ENCODE measurements around the gene ZNF268.
"Not testable (repeated sequence)": the region's sequence is repeated elsewhere in the genome, so short reads cannot be mapped to it uniquely, and the experiment has no call there.

Gene ZNF268

DNA sequence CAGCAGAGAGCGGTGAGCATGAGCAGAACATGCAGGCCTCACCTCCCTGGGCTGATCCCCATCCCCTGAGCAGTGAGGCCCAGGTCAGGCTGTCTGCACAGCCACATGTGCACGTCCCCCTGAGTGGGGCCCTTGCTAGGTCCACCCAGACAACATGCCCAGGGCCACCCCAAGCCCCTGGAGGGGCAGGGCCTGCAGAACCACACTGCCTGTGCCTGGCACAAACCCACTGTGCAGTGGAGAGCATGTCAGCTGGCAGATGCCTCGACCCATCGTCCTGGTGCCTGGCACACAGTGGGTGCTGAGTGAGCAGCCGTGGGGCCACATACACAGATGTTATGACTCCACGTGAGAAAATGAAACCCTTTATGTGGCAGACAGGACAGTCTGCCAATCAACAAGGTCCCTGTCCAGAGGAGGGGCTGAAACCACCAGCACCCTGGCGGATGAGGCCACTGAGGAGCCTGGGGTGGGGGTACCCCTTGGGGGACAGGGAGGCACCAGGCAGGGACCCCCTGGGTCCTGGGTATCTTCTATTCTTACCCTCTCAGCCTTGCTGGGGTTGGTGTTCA lies 46.1 kb downstream of the ZNF268 start:
- DNase-seq: no peak

DNA sequence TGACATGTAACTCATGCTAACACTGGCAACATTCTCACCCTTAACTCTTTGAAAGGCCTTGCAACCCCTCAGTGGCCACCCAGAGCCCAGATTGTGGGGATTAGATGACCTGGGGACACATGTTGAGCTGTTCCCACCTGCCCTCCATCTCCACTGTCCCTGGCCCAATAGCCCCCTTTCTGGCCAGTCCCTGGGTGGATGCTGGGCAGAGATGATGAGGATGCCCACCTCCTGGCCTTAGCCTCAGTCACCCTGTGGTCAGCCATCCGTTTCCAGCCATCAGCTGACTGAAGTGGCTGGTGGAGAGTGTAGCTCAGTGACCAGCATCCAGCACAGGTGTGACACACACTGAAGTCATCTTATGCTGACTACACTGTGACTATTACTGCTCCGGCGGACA lies 49.7 kb downstream of the ZNF268 start:
- no peak for DNase-seq

DNA sequence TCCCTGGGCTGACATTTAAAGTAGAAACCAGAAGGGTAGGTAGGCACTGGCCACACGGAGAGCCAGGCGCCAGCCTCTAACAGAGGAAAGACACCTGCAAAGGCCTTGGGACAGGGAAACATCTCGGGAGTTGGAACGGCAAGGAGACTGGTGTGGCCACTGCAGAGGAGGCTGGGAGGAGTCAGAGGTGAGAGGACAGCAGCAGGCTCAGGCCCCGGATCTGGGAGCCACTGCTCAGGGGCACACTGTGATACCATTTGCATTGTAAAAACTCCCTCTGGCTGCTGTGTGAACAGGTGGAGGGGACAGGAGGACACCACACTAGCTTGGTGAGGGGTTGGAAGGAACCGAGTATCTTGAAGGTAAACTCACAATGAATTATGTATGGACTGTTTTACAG lies 51.7 kb downstream of the ZNF268 start:
- no peak for DNase-seq

- no peak for DNase-seq
Observed at GRCh38 chr12:133233993-133234564, 52.8 kb downstream of the ZNF268 start.

DNA sequence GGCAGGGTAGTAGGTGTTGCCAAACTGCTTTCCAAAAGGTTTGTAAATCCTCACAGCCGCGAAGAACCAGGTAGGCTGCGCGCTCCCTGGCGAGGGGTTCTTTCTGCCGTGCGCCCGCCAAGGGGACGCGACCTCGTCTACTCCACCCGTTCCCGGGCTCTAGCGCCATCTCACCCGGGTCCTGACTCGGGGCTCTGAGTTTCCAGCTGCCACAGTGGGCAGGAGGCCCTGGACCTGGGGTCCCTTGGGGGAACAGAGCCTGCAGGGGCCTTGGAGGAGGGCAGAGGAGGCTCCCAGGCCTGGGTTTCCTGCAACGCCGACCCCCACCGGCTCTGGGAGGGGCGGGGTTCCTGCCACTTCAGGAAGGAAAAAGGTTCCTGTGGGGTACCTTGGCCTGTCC lies 53.7 kb downstream of the ZNF268 start:
- no peak for DNase-seq

- no peak for DNase-seq
Observed at GRCh38 chr12:133235401-133236112, 54.3 kb downstream of the ZNF268 start, which contains the start of gene ANHX. TSS of gene ANHX (minus strand) at chr12:133235877. CDS start at chr12:133234356, 1,521 bp downstream.

DNA sequence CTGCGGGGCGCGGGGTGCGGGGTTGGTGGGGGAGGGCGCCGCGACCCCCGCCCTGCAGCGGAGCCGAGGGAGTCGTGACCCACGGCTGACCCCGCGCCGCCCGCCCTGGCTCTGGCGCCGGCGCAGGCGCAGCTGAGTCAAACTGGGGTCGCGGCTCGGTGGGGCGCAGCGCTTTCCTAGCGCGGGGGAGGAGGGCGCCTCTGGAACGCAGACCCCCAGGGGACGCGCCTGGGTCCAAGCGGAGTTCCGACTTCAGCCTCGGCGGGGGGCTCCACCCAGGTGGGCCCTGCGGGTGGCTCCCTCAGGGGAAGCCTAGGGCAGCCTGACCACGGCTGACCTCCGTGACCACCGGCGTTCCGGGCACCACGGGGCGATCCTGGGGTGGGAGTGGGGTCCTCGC lies 54.8 kb downstream of the ZNF268 start:
- DNase-seq: no peak

DNA sequence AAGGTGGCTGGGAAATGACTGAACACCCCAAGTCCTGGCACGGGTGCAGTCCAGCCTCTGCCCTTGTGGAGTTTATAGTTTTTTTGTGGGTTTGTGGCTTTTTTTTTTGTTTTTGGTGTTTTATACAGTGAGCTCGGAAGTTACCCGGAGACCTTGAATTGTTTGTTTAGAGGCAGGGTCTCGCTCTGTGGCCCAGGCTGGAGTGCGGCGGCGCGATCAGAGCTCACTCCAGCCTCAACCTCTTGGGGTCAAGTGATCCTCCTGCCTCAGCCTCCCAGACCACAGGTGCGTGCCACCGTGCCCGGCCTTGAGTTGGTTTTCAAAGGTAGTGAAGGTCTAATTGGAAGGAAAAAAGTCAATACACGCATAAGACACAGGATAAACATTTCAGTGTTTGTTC lies 55.3 kb downstream of the ZNF268 start:
- no peak for DNase-seq

- no peak for DNase-seq
Observed at GRCh38 chr12:133251732-133252131, 70.4 kb downstream of the ZNF268 start.

- not testable (repeated sequence) for DNase-seq
Observed at GRCh38 chr12:133255833-133256232, 74.5 kb downstream of the ZNF268 start.

GRCh38 chr12:133256321-133256720 lies 75.0 kb downstream of the ZNF268 start:
- DNase-seq: no peak

DNA sequence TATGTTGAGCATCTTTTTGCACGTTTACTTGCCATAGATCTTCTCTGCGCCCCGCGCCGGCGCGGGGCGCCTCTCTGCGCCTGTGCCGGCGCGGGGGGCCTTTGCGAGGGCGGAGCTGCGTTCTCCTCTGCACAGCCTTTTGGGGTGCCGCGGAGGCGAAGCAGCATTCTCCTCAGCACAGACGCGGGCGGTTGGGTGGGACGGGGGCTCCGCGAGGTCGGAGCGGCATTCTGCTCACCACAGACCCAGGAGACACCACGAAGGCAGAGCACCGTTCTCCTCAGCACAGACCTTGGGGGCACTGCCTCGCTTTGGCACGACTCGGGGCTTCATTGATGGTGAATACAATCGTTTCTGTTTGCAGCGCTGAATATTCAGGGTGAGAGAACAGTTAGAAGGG lies 82.9 kb downstream of the ZNF268 start:
- no peak for DNase-seq
